Activated T-cell treated with anti-CD3 and anti-CD28 coated beads, Interleukin-2, amount 50 U/mL, for 4 hours (primary cell): ENCODE data around the gene RBP5. TPM values are rescaled to one million over a fixed set of nuclear protein-coding genes. Genes with fewer than 3 reads are reported as not detected.
A peak's percentile ranks its signal among the peaks of the same experiment; 100 is the strongest.

Source experiments
- ATAC-seq, 2 donors: fragments of 200-7000 bp; cut with Tn5 transposase; one replicate each; pipeline ENCODE4 v1.10.0; 2021
- DNase-seq: peaks from one replicate; pipeline ENCODE4 v3.0.0-alpha.2; 2020
- H3K27me3 Mint-ChIP-seq: one replicate; pipeline ENCODE4 v1.8.0; 2021; ENCODE audit warnings: low read depth, mixed read lengths
- H3K36me3 Mint-ChIP-seq: one replicate; pipeline ENCODE4 v1.8.0; 2022; ENCODE audit warnings: mixed read lengths; ENCODE audit not compliant: insufficient read depth
- H3K4me1 Mint-ChIP-seq: one replicate; pipeline ENCODE4 v1.8.0; 2021; ENCODE audit warnings: low read depth, mixed read lengths
- H3K4me3 Mint-ChIP-seq: one replicate; pipeline ENCODE4 v1.8.0; 2021; ENCODE audit warnings: mild to moderate bottlenecking, moderate library complexity, mixed read lengths
- H3K9me3 Mint-ChIP-seq: one replicate; pipeline ENCODE4 v1.8.0; 2021; ENCODE audit warnings: mixed read lengths
- total RNA-seq, 3 donors: library from RNA; stranded (reverse); gene quantifications; one replicate each; pipeline ENCODE4 v1.2.1, GENCODE V29; 2021

RBP5 gene
- total RNA-seq = not detected

- Mint-ChIP-seq H3K36me3 (no peaks in the 10 kb centered on the region), H3K27me3 (no peaks in the 10 kb centered on the region)
- no peak for DNase-seq
Observed at GRCh38 chr12:7128681-7129286, at the start of gene RBP5. Gene RBP5, minus strand, starts transcription at chr12:7128889. Its CDS starts 114 bp downstream, at chr12:7128775.

GRCh38 chr12:7178481-7178880 is 49.8 kb upstream of the RBP5 start:
- H3K4me1 Mint-ChIP-seq = no peaks in the 10 kb centered on the region
- no peak for ATAC-seq
- H3K9me3 Mint-ChIP-seq = no peaks in the 10 kb centered on the region

More at GRCh38 chr12:7128681-7129286, at the start of gene RBP5:
- ATAC-seq = no peak
- Mint-ChIP-seq H3K4me3 (peak within 1 kb of the TSS; percentile 91), H3K4me1 (peaks cover 30% of the 10 kb centered on the region), H3K9me3 (no peaks in the 10 kb centered on the region)

GRCh38 chr12:7176595-7176994 is 47.9 kb upstream of the RBP5 start:
- Mint-ChIP-seq H3K4me1 (no peaks in the 10 kb centered on the region), H3K27me3 (peaks cover 29% of the 10 kb centered on the region), H3K9me3 (peaks cover 11% of the 10 kb centered on the region), H3K4me3 (no peak overlapping the region), H3K36me3 (no peaks in the 10 kb centered on the region)
- DNase-seq = no peak
- no peak for ATAC-seq

More at GRCh38 chr12:7178481-7178880, 49.8 kb upstream of the RBP5 start:
- H3K27me3 Mint-ChIP-seq = peaks cover 26% of the 10 kb centered on the region
- no peak for DNase-seq
- no peak overlapping the region for H3K4me3 Mint-ChIP-seq
- no peaks in the 10 kb centered on the region for H3K36me3 Mint-ChIP-seq

- Mint-ChIP-seq H3K27me3 (peaks cover 27% of the 10 kb centered on the region), H3K9me3 (peaks cover 21% of the 10 kb centered on the region), H3K4me1 (no peaks in the 10 kb centered on the region), H3K4me3 (no peak overlapping the region), H3K36me3 (no peaks in the 10 kb centered on the region)
- DNase-seq (no peak), ATAC-seq (no peak)
Observed at GRCh38 chr12:7175493-7175892, 46.8 kb upstream of the RBP5 start.

GRCh38 chr12:7171854-7172253 is 43.2 kb upstream of the RBP5 start:
- peaks cover 14% of the 10 kb centered on the region for H3K27me3 Mint-ChIP-seq
- DNase-seq = no peak
- H3K4me3 Mint-ChIP-seq = no peak overlapping the region
- ATAC-seq = no peak
- no peaks in the 10 kb centered on the region for H3K4me1 Mint-ChIP-seq
- peaks cover 4% of the 10 kb centered on the region for H3K36me3 Mint-ChIP-seq
- peaks cover 34% of the 10 kb centered on the region for H3K9me3 Mint-ChIP-seq

GRCh38 chr12:7169951-7170350 is 41.3 kb upstream of the RBP5 start:
- peaks cover 8% of the 10 kb centered on the region for H3K27me3 Mint-ChIP-seq
- no peak overlapping the region for H3K4me3 Mint-ChIP-seq
- DNase-seq (no peak), ATAC-seq (no peak)
- H3K4me1 Mint-ChIP-seq = no peaks in the 10 kb centered on the region
- H3K9me3 Mint-ChIP-seq = peaks cover 34% of the 10 kb centered on the region
- peaks cover 4% of the 10 kb centered on the region for H3K36me3 Mint-ChIP-seq

- Mint-ChIP-seq H3K27me3 (peaks cover 15% of the 10 kb centered on the region), H3K4me3 (peak overlapping the region; percentile 47), H3K36me3 (peaks cover 2% of the 10 kb centered on the region), H3K4me1 (peaks cover 11% of the 10 kb centered on the region), H3K9me3 (peaks cover 3% of the 10 kb centered on the region)
- ATAC-seq = peak; percentile 61 to 74
- DNase-seq = no peak
Observed at GRCh38 chr12:7162691-7163114, 34.0 kb upstream of the RBP5 start.

GRCh38 chr12:7161811-7162210 is 33.1 kb upstream of the RBP5 start:
- Mint-ChIP-seq H3K4me3 (no peak overlapping the region), H3K4me1 (peaks cover 11% of the 10 kb centered on the region), H3K9me3 (no peaks in the 10 kb centered on the region), H3K36me3 (no peaks in the 10 kb centered on the region), H3K27me3 (peaks cover 15% of the 10 kb centered on the region)
- ATAC-seq = no peak
- DNase-seq = no peak

GRCh38 chr12:7161327-7161726 is 32.6 kb upstream of the RBP5 start:
- DNase-seq (no peak), ATAC-seq (no peak)
- H3K4me1 Mint-ChIP-seq = peaks cover 11% of the 10 kb centered on the region
- no peak overlapping the region for H3K4me3 Mint-ChIP-seq
- H3K36me3 Mint-ChIP-seq = peaks cover 3% of the 10 kb centered on the region
- no peaks in the 10 kb centered on the region for H3K9me3 Mint-ChIP-seq
- peaks cover 12% of the 10 kb centered on the region for H3K27me3 Mint-ChIP-seq

GRCh38 chr12:7160183-7160582 is 31.5 kb upstream of the RBP5 start:
- Mint-ChIP-seq H3K36me3 (peaks cover 6% of the 10 kb centered on the region), H3K4me1 (peaks cover 11% of the 10 kb centered on the region), H3K4me3 (no peak overlapping the region), H3K27me3 (peaks cover 12% of the 10 kb centered on the region), H3K9me3 (no peaks in the 10 kb centered on the region)
- no peak for DNase-seq
- no peak for ATAC-seq

GRCh38 chr12:7158781-7159609 is 30.3 kb upstream of the RBP5 start:
- Mint-ChIP-seq H3K4me1 (peaks cover 11% of the 10 kb centered on the region), H3K9me3 (no peaks in the 10 kb centered on the region), H3K27me3 (peaks cover 12% of the 10 kb centered on the region), H3K4me3 (no peak overlapping the region), H3K36me3 (peaks cover 10% of the 10 kb centered on the region)
- ATAC-seq (no peak), DNase-seq (no peak)

GRCh38 chr12:7157391-7157790 is 28.7 kb upstream of the RBP5 start:
- Mint-ChIP-seq H3K4me3 (no peak overlapping the region), H3K27me3 (no peaks in the 10 kb centered on the region), H3K4me1 (peaks cover 3% of the 10 kb centered on the region), H3K36me3 (peaks cover 14% of the 10 kb centered on the region), H3K9me3 (no peaks in the 10 kb centered on the region)
- no peak for ATAC-seq
- no peak for DNase-seq

- ATAC-seq (no peak), DNase-seq (no peak)
- H3K27me3 Mint-ChIP-seq = no peaks in the 10 kb centered on the region
- no peaks in the 10 kb centered on the region for H3K9me3 Mint-ChIP-seq
- H3K4me3 Mint-ChIP-seq = no peak overlapping the region
- peaks cover 3% of the 10 kb centered on the region for H3K4me1 Mint-ChIP-seq
- H3K36me3 Mint-ChIP-seq = peaks cover 14% of the 10 kb centered on the region
Observed at GRCh38 chr12:7156259-7157197, 27.8 kb upstream of the RBP5 start.

GRCh38 chr12:7155471-7156034 is 26.9 kb upstream of the RBP5 start:
- H3K27me3 Mint-ChIP-seq = no peaks in the 10 kb centered on the region
- H3K4me3 Mint-ChIP-seq = no peak overlapping the region
- peaks cover 3% of the 10 kb centered on the region for H3K4me1 Mint-ChIP-seq
- ATAC-seq (no peak), DNase-seq (no peak)
- no peaks in the 10 kb centered on the region for H3K9me3 Mint-ChIP-seq
- H3K36me3 Mint-ChIP-seq = peaks cover 18% of the 10 kb centered on the region
